SK-N-MC (cell line): ENCODE measurements around the gene SCARB2.

Experiments
- DNase-seq: peaks from one replicate; pipeline ENCODE4 v3.0.0-alpha.2; 2011; ENCODE audit warnings: low read depth, low spot score
- H3K27ac ChIP-seq: fragments of 200-600 bp; sonication (generic); 2 replicates; pipeline ENCODE4 v1.5.1; 2016; ENCODE audit warnings: mixed run types
- H3K36me3 ChIP-seq: fragments of 200-600 bp; sonication (generic); 2 replicates; pipeline ENCODE4 v1.6.1; 2017; ENCODE audit warnings: antibody characterized with exemption, low read length, mixed read lengths; ENCODE audit not compliant: insufficient read depth
- H3K4me3 ChIP-seq: fragments of 200-600 bp; sonication (generic); 2 replicates; pipeline ENCODE4 v1.5.1; 2016
- H3K9ac ChIP-seq: fragments of 200-600 bp; sonication (generic); 2 replicates; pipeline ENCODE4 v1.8.0; 2017; ENCODE audit warnings: mixed run types, mixed read lengths; ENCODE audit not compliant: insufficient read length
- H3K9me3 ChIP-seq: fragments of 200-600 bp; sonication (generic); 2 replicates; pipeline ENCODE4 v1.6.1; 2017; ENCODE audit warnings: low read depth, mild to moderate bottlenecking, antibody characterized with exemption, low read length, moderate library complexity, mixed read lengths
- EZH2 ChIP-seq: fragments of 200-600 bp; sonication (generic); IDR thresholded peaks from one replicate; pipeline ENCODE4 v1.6.1; 2017; ENCODE audit warnings: antibody characterized with exemption
- FOXP2 ChIP-seq: optimal IDR thresholded peaks from 2 replicates; pipeline ENCODE3; 2011; ENCODE audit warnings: mild to moderate bottlenecking, moderate library complexity; ENCODE audit not compliant: insufficient read depth; ENCODE audit errors: extremely low read length, control extremely low read depth
- POLR2AphosphoS5 ChIP-seq: IDR thresholded peaks from 2 replicates; pipeline ENCODE4 v1.6.1; 2012; ENCODE audit warnings: mild to moderate bottlenecking, low read depth, low read length, borderline replicate concordance

The SCARB2 gene

GRCh38 chr4:76213415-76214176, at the start of gene SCARB2:
SCARB2 (minus strand) TSS chr4:76213824; CDS start chr4:76213543, 281 bp downstream.
- no peaks in the 10 kb centered on the region for H3K9me3 ChIP-seq
- H3K4me3 ChIP-seq = peak within 1 kb of the TSS; percentile 93
- TF ChIP-seq FOXP2 (no peak), EZH2 (no peak), POLR2AphosphoS5 (peak; percentile 67; the same call in 1 of the 2 replicates)
- H3K9ac ChIP-seq = peak within 1 kb of the TSS; percentile 80
- DNase-seq = no peak
- no peak within 1 kb of the TSS for H3K27ac ChIP-seq
- H3K36me3 ChIP-seq = no peaks in the 10 kb centered on the region

- no peak for TF ChIP-seq FOXP2
- TF ChIP-seq POLR2AphosphoS5 = no peak
- no peak for TF ChIP-seq EZH2
- Histone ChIP-seq H3K27ac (no peak overlapping the region), H3K4me3 (no peak overlapping the region), H3K36me3 (no peaks in the 10 kb centered on the region), H3K9me3 (no peaks in the 10 kb centered on the region), H3K9ac (no peak overlapping the region)
- DNase-seq = no peak
Observed at GRCh38 chr4:76260571-76260970, 46.9 kb upstream of the SCARB2 start.

GRCh38 chr4:76257824-76258223, 44.2 kb upstream of the SCARB2 start:
- H3K36me3 ChIP-seq = no peaks in the 10 kb centered on the region
- H3K9me3 ChIP-seq = no peaks in the 10 kb centered on the region
- H3K4me3 ChIP-seq = no peak overlapping the region
- H3K9ac ChIP-seq = no peak overlapping the region
- TF ChIP-seq EZH2 (no peak), POLR2AphosphoS5 (no peak), FOXP2 (no peak)
- no peak overlapping the region for H3K27ac ChIP-seq
- no peak for DNase-seq

- no peak for TF ChIP-seq FOXP2
- no peak for TF ChIP-seq EZH2
- no peak for TF ChIP-seq POLR2AphosphoS5
Observed at GRCh38 chr4:76256968-76257367, 43.3 kb upstream of the SCARB2 start.

GRCh38 chr4:76256032-76256431, 42.4 kb upstream of the SCARB2 start:
- no peaks in the 10 kb centered on the region for H3K9me3 ChIP-seq
- no peak overlapping the region for H3K27ac ChIP-seq
- no peaks in the 10 kb centered on the region for H3K36me3 ChIP-seq
- DNase-seq = no peak
- no peak for TF ChIP-seq EZH2
- TF ChIP-seq FOXP2 = no peak
- no peak for TF ChIP-seq POLR2AphosphoS5
- H3K9ac ChIP-seq = no peak overlapping the region
- H3K4me3 ChIP-seq = no peak overlapping the region

More at GRCh38 chr4:76256968-76257367, 43.3 kb upstream of the SCARB2 start:
- H3K36me3 ChIP-seq = no peaks in the 10 kb centered on the region
- H3K4me3 ChIP-seq = no peak overlapping the region
- H3K27ac ChIP-seq = no peak overlapping the region
- H3K9ac ChIP-seq = no peak overlapping the region
- no peaks in the 10 kb centered on the region for H3K9me3 ChIP-seq
- no peak for DNase-seq

GRCh38 chr4:76253511-76253910, 39.9 kb upstream of the SCARB2 start:
- Histone ChIP-seq H3K9ac (no peak overlapping the region), H3K9me3 (no peaks in the 10 kb centered on the region), H3K4me3 (no peak overlapping the region), H3K36me3 (no peaks in the 10 kb centered on the region), H3K27ac (no peak overlapping the region)
- no peak for TF ChIP-seq POLR2AphosphoS5
- no peak for TF ChIP-seq EZH2
- no peak for TF ChIP-seq FOXP2
- no peak for DNase-seq

GRCh38 chr4:76252271-76252653, 38.6 kb upstream of the SCARB2 start:
- H3K36me3 ChIP-seq = no peaks in the 10 kb centered on the region
- no peak for TF ChIP-seq FOXP2
- H3K9me3 ChIP-seq = no peaks in the 10 kb centered on the region
- DNase-seq = no peak
- H3K9ac ChIP-seq = no peak overlapping the region
- no peak overlapping the region for H3K4me3 ChIP-seq
- no peak overlapping the region for H3K27ac ChIP-seq

- Histone ChIP-seq H3K36me3 (no peaks in the 10 kb centered on the region), H3K4me3 (peak within 1 kb of the TSS; percentile 72), H3K9ac (no peak within 1 kb of the TSS), H3K9me3 (no peaks in the 10 kb centered on the region), H3K27ac (no peak within 1 kb of the TSS)
- no peak for DNase-seq
- no peak for TF ChIP-seq POLR2AphosphoS5
- no peak for TF ChIP-seq FOXP2
- TF ChIP-seq EZH2 = no peak
Observed at GRCh38 chr4:76251441-76252270, 38.0 kb upstream of the SCARB2 start, which contains the start of gene FAM47E. FAM47E (plus strand) TSS chr4:76251721; CDS start chr4:76251747, 26 bp downstream.
